OCI-LY3 (cell line): ENCODE results near the gene TTYH2.

Experiments used
- H2AFZ ChIP-seq: fragments of 200-600, 300-600 bp; shearing (Covaris generic); 2 replicates; pipeline ENCODE4 v1.6.0; 2014; ENCODE audit warnings: antibody characterized with exemption, low read depth, low read length
- H3K27ac ChIP-seq: fragments of 200-600, 300-600 bp; sonication (generic); 2 replicates; pipeline ENCODE4 v1.5.1; 2014; ENCODE audit warnings: mild to moderate bottlenecking, low read length, moderate library complexity, mixed read lengths
- H3K27me3 ChIP-seq: fragments of 200-600, 300-600 bp; sonication (generic); 2 replicates; pipeline ENCODE4 v1.6.1; 2014; ENCODE audit warnings: low read depth, low read length, mixed read lengths
- H3K36me3 ChIP-seq: fragments of 200-600, 300-600 bp; sonication (generic); replicated peaks from 2 replicates; pipeline ENCODE3; 2014; ENCODE audit warnings: low read depth, low read length, mixed read lengths
- H3K4me1 ChIP-seq: fragments of 300-600, 200-600 bp; sonication (generic); 2 replicates; pipeline ENCODE4 v1.6.1; 2014; ENCODE audit warnings: low read length, mixed read lengths
- H3K4me2 ChIP-seq: fragments of 200-600, 300-600 bp; sonication (generic); 2 replicates; pipeline ENCODE4 v1.6.1; 2014; ENCODE audit warnings: low read length, mixed read lengths
- H3K4me3 ChIP-seq: fragments of 300-600, 200-600 bp; sonication (generic); 2 replicates; pipeline ENCODE4 v1.5.1; 2014; ENCODE audit warnings: antibody characterized with exemption, mild to moderate bottlenecking, low read length, moderate library complexity
- H3K79me2 ChIP-seq: fragments of 300-600, 200-600 bp; shearing (Covaris generic); 2 replicates; pipeline ENCODE4 v1.6.1; 2014; ENCODE audit warnings: mild to moderate bottlenecking, low read length, mixed read lengths
- H3K9ac ChIP-seq: fragments of 300-600, 200-600 bp; shearing (Covaris generic); 2 replicates; pipeline ENCODE4 v1.6.0; 2014; ENCODE audit warnings: mild to moderate bottlenecking, low read length, moderate library complexity
- H3K9me3 ChIP-seq: fragments of 200-600, 300-600 bp; shearing (Covaris generic); 2 replicates; pipeline ENCODE4 v1.6.1; 2014; ENCODE audit warnings: low read length, mixed read lengths; ENCODE audit not compliant: insufficient read depth
- H4K20me1 ChIP-seq: fragments of 200-600, 300-600 bp; sonication (generic); 2 replicates; pipeline ENCODE4 v1.6.1; 2016; ENCODE audit warnings: low read length, mixed read lengths; ENCODE audit not compliant: insufficient read depth
- CTCF ChIP-seq: fragments of 200-600, 300-600 bp; sonication (generic); IDR thresholded peaks from 2 replicates; pipeline ENCODE4 v1.5.1; 2014; ENCODE audit warnings: antibody characterized with exemption, low read length, low read depth
- EZH2phosphoT487 ChIP-seq: fragments of 200-600 bp; shearing (Covaris generic); IDR thresholded peaks from 2 replicates; pipeline ENCODE4 v1.6.1; 2018; ENCODE audit warnings: antibody characterized with exemption, mixed run types, low read depth

Gene TTYH2

GRCh38 chr17:74198694-74199093 is 14.7 kb upstream of the TTYH2 start:
- H3K9me3 ChIP-seq, result no peaks in the 10 kb centered on the region
- H3K27me3 ChIP-seq, result peaks cover 26% of the 10 kb centered on the region
- 0 out of 2 replicates have a peak, but pooled peaks cover 4% of the 10 kb centered on the region for H3K4me1 ChIP-seq
- H3K36me3 ChIP-seq, result no peaks in the 10 kb centered on the region
- no peak overlapping the region for H3K4me3 ChIP-seq
- H3K9ac ChIP-seq, result no peak overlapping the region
- no peak for TF ChIP-seq EZH2phosphoT487
- TF ChIP-seq CTCF, result no peak
- no peak overlapping the region for H2AFZ ChIP-seq
- peaks cover 3% of the 10 kb centered on the region for H3K79me2 ChIP-seq
- no peak overlapping the region for H3K4me2 ChIP-seq
- H4K20me1 ChIP-seq, result no peaks in the 10 kb centered on the region
- H3K27ac ChIP-seq, result no peak overlapping the region

GRCh38 chr17:74199306-74200092 is 13.9 kb upstream of the TTYH2 start:
- no peak overlapping the region for H2AFZ ChIP-seq
- no peak overlapping the region for H3K4me3 ChIP-seq
- no peak overlapping the region for H3K9ac ChIP-seq
- H3K79me2 ChIP-seq, result peaks cover 11% of the 10 kb centered on the region
- H3K4me1 ChIP-seq, result 0 out of 2 replicates have a peak, but pooled peaks cover 4% of the 10 kb centered on the region
- no peak overlapping the region for H3K27ac ChIP-seq
- H3K9me3 ChIP-seq, result no peaks in the 10 kb centered on the region
- peaks cover 25% of the 10 kb centered on the region for H3K27me3 ChIP-seq
- H3K36me3 ChIP-seq, result peaks cover 7% of the 10 kb centered on the region
- peak overlapping the region; percentile 47 for H3K4me2 ChIP-seq
- TF ChIP-seq EZH2phosphoT487 (no peak), CTCF (peak; percentile 85)
- H4K20me1 ChIP-seq, result no peaks in the 10 kb centered on the region

- H3K79me2 ChIP-seq, result peaks cover 17% of the 10 kb centered on the region
- H3K27me3 ChIP-seq, result peaks cover 19% of the 10 kb centered on the region
- H3K27ac ChIP-seq, result no peak overlapping the region
- H3K36me3 ChIP-seq, result peaks cover 13% of the 10 kb centered on the region
- H2AFZ ChIP-seq, result no peak overlapping the region
- no peak overlapping the region for H3K9ac ChIP-seq
- no peak overlapping the region for H3K4me2 ChIP-seq
- peaks cover 10% of the 10 kb centered on the region for H3K4me1 ChIP-seq
- TF ChIP-seq CTCF, result no peak
- TF ChIP-seq EZH2phosphoT487, result no peak
- H3K4me3 ChIP-seq, result no peak overlapping the region
- H4K20me1 ChIP-seq, result peaks cover 5% of the 10 kb centered on the region
- H3K9me3 ChIP-seq, result no peaks in the 10 kb centered on the region
These were observed 13.3 kb upstream of the TTYH2 start for GRCh38 chr17:74200112-74200511.

- no peak overlapping the region for H3K9ac ChIP-seq
- peaks cover 19% of the 10 kb centered on the region for H3K27me3 ChIP-seq
- TF ChIP-seq EZH2phosphoT487 (no peak), CTCF (no peak)
These were observed 12.1 kb upstream of the TTYH2 start for GRCh38 chr17:74201250-74201649.

More at GRCh38 chr17:74201250-74201649, 12.1 kb upstream of the TTYH2 start:
- peaks cover 21% of the 10 kb centered on the region for H3K36me3 ChIP-seq
- no peak overlapping the region for H3K4me2 ChIP-seq
- H3K79me2 ChIP-seq, result peaks cover 28% of the 10 kb centered on the region
- no peak overlapping the region for H3K27ac ChIP-seq
- no peaks in the 10 kb centered on the region for H3K9me3 ChIP-seq
- H3K4me1 ChIP-seq, result peaks cover 15% of the 10 kb centered on the region
- peaks cover 16% of the 10 kb centered on the region for H4K20me1 ChIP-seq
- H2AFZ ChIP-seq, result no peak overlapping the region
- H3K4me3 ChIP-seq, result no peak overlapping the region
